AG04450 (cell line): Measurements from ENCODE around the gene SLC47A2. TPM values are rescaled to one million over a fixed set of nuclear protein-coding genes. Genes with fewer than 3 reads are reported as not detected.

Experiments used
- CTCF ChIA-PET: fragments of 300-600, 350-600 bp; formaldehyde crosslinking; extraction: SDS; loops from one replicate; lab custom pipeline; 2022; ENCODE audit warnings: antibody characterized with exemption, inconsistent platforms; lab: Charles Lee
- POLR2A ChIA-PET: fragments of 350-600 bp; formaldehyde crosslinking; extraction: SDS; loops from one replicate; lab custom pipeline; 2021; ENCODE audit warnings: antibody characterized with exemption, inconsistent platforms; lab: Yijun Ruan, JAX
- DNase-seq: peaks from one replicate; pipeline ENCODE4 v3.0.0-alpha.2; 2011; ENCODE audit warnings: low read depth, low spot score
- H3K27ac ChIP-seq: one replicate; pipeline ENCODE4 v1.5.1; 2012; ENCODE audit warnings: low read depth, low read length, control low read depth
- H3K27me3 ChIP-seq: one replicate; pipeline ENCODE4 v1.6.0; 2012; ENCODE audit warnings: low read length; ENCODE audit not compliant: control insufficient read depth, insufficient read depth
- H3K4me3 ChIP-seq: 2 replicates; pipeline ENCODE4 v1.5.1; 2011; ENCODE audit warnings: mild to moderate bottlenecking, low read depth, low read length, control low read depth
- H3K9me3 ChIP-seq: 2 replicates; pipeline ENCODE4 v1.5.1; 2012; ENCODE audit warnings: low read length; ENCODE audit not compliant: control insufficient read depth, insufficient read depth
- CTCF ChIP-seq: IDR thresholded peaks from 2 replicates; pipeline ENCODE4 v1.5.1; 2011; ENCODE audit warnings: low read depth, low read length, control low read depth, inconsistent platforms
- polyA plus RNA-seq: library from polyadenylated mRNA; depleted of rRNA; stranded (reverse); fragments of >200 nt; gene quantifications from 2 replicates; pipeline ENCODE4 v1.2.3, GENCODE V29; 2011

SLC47A2 gene
- polyA plus RNA-seq, 1 experiment = not detected

- TF ChIP-seq CTCF = no peak
- peaks cover 2% of the 10 kb centered on the region for H3K27me3 ChIP-seq
- H3K27ac ChIP-seq = no peak overlapping the region
- H3K4me3 ChIP-seq = no peak overlapping the region
- CTCF ChIA-PET = interaction anchor here (1.0 kb wide), 1 partner anchor 81 kb away, joined by 3 read pairs; no protein-coding TSS in a partner anchor
- no peak for DNase-seq
- POLR2A ChIA-PET = no interaction called here
- no peaks in the 10 kb centered on the region for H3K9me3 ChIP-seq
Measured at GRCh38 chr17:19664136-19664820, 52.1 kb downstream of the SLC47A2 start.

- POLR2A ChIA-PET = no interaction called here
- Histone ChIP-seq H3K27ac (no peak overlapping the region), H3K9me3 (no peaks in the 10 kb centered on the region), H3K4me3 (no peak overlapping the region), H3K27me3 (peaks cover 2% of the 10 kb centered on the region)
- no peak for DNase-seq
- no peak for TF ChIP-seq CTCF
- CTCF ChIA-PET = no interaction called here
Measured at GRCh38 chr17:19663097-19663496, 53.3 kb downstream of the SLC47A2 start.

- TF ChIP-seq CTCF = no peak
- H3K27me3 ChIP-seq = peaks cover 2% of the 10 kb centered on the region
- no peak overlapping the region for H3K4me3 ChIP-seq
- no peak for DNase-seq
- POLR2A ChIA-PET = interaction anchor here (0.6 kb wide), 1 partner anchor 242 kb away, joined by 3 read pairs; no protein-coding TSS in a partner anchor
- H3K9me3 ChIP-seq = no peaks in the 10 kb centered on the region
- CTCF ChIA-PET = interaction anchor here (1.2 kb wide), 2 partner anchors 11 to 84 kb away, joined by 3 to 4 read pairs; no protein-coding TSS in a partner anchor
- no peak overlapping the region for H3K27ac ChIP-seq
Measured at GRCh38 chr17:19661121-19661520, 55.3 kb downstream of the SLC47A2 start.

GRCh38 chr17:19660219-19660870 is 56.0 kb downstream of the SLC47A2 start:
- no peak for DNase-seq
- Histone ChIP-seq H3K27ac (no peak overlapping the region), H3K4me3 (no peak overlapping the region), H3K27me3 (peaks cover 2% of the 10 kb centered on the region), H3K9me3 (no peaks in the 10 kb centered on the region)
- no peak for TF ChIP-seq CTCF
- ChIA-PET CTCF (interaction anchor here (0.6 kb wide), 1 partner anchor 194 kb away, joined by 3 read pairs; no protein-coding TSS in a partner anchor), POLR2A (no interaction called here)
